ENCODE results near the gene KLHL29.

DNA sequence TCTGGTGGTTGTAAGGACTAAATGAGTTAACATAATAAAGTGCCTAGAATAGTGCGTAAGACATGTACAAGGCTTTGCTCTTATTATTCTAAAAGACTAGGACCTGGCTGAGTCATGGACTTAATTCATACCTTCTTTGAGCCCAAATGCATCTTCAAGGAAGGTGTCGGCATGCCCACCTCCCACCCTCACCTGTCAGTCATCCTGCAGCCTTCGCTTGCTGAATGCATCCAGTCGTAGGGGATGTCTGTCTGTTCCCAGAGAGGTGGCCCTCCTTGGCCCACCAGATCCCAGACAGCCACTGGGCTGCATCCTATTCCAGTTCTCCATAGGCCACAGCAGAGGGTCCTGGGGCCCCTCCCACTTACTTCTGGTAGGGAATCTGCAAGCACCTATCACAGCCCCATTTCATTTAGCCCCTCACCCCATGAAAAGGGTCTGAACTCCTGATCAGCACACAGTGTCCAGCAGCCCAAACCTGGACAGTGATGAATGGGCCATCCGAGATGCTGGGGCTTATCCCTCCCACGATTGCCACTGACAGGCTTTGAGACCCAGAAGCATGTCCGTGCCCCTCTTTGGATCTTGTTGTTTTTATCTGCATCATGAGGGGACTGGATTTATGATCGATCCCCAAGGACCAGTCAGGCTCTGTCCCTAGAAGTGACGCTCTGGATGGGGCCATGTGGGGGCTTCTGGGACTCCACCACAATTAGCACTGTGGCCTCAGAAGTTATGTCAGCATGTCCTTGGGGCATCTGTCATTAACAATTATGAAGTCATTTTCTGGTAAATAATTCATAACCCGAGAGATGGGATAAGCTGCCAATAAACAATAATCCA lies 101.1 kb downstream of the KLHL29 start:
- TF ChIP-seq, protein P1, sequence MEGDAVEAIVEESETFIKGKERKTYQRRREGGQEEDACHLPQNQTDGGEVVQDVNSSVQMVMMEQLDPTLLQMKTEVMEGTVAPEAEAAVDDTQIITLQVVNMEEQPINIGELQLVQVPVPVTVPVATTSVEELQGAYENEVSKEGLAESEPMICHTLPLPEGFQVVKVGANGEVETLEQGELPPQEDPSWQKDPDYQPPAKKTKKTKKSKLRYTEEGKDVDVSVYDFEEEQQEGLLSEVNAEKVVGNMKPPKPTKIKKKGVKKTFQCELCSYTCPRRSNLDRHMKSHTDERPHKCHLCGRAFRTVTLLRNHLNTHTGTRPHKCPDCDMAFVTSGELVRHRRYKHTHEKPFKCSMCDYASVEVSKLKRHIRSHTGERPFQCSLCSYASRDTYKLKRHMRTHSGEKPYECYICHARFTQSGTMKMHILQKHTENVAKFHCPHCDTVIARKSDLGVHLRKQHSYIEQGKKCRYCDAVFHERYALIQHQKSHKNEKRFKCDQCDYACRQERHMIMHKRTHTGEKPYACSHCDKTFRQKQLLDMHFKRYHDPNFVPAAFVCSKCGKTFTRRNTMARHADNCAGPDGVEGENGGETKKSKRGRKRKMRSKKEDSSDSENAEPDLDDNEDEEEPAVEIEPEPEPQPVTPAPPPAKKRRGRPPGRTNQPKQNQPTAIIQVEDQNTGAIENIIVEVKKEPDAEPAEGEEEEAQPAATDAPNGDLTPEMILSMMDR (IDR thresholded peaks at IDR 0.05), result no peak
- TF ChIP-seq TCF7L2 (IDR thresholded peaks at IDR 0.05; ENCODE audit: low read depth, low read length), result no peak
- TF ChIP-seq, protein P2, sequence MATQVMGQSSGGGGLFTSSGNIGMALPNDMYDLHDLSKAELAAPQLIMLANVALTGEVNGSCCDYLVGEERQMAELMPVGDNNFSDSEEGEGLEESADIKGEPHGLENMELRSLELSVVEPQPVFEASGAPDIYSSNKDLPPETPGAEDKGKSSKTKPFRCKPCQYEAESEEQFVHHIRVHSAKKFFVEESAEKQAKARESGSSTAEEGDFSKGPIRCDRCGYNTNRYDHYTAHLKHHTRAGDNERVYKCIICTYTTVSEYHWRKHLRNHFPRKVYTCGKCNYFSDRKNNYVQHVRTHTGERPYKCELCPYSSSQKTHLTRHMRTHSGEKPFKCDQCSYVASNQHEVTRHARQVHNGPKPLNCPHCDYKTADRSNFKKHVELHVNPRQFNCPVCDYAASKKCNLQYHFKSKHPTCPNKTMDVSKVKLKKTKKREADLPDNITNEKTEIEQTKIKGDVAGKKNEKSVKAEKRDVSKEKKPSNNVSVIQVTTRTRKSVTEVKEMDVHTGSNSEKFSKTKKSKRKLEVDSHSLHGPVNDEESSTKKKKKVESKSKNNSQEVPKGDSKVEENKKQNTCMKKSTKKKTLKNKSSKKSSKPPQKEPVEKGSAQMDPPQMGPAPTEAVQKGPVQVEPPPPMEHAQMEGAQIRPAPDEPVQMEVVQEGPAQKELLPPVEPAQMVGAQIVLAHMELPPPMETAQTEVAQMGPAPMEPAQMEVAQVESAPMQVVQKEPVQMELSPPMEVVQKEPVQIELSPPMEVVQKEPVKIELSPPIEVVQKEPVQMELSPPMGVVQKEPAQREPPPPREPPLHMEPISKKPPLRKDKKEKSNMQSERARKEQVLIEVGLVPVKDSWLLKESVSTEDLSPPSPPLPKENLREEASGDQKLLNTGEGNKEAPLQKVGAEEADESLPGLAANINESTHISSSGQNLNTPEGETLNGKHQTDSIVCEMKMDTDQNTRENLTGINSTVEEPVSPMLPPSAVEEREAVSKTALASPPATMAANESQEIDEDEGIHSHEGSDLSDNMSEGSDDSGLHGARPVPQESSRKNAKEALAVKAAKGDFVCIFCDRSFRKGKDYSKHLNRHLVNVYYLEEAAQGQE (IDR thresholded peaks at IDR 0.05; ENCODE audit: insufficient read depth in 1 of 2, low read depth in 2 of 2, low read length in 1 of 2), result no peak

Measured in Panc1 (cell line).